IPS DF 4.7 (cell line): Measurements from ENCODE around the gene SH3BP5.

Experiments
- DNase-seq: peaks from one replicate; pipeline ENCODE4 v3.0.0-alpha.2; 2013; ENCODE audit warnings: low spot score; ENCODE audit errors: extremely low read depth

SH3BP5 gene

GRCh38 chr3:15325228-15325627, 7.2 kb downstream of the SH3BP5 start:
- no peak for DNase-seq

DNA sequence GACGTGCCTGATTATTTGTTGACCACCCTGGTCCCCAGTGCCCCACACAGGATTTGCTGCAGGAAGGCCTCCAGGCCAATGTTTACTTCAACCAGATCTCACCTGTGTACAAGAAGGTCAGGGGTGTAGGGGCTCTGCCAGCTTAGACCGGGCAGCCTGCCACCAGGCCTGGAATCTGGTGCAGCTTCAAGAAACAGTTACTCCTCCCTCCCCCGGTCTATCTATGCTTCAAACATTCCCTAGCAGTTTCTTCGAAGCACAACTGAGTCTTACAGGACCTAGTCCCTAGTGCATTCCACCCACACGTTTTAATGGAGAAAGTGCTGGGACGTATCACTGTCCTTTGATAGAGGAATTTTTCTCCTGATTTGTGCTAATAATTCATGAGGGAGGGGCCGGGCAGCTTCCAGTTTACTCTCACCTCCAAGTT, 8.0 kb downstream of the SH3BP5 start:
- DNase-seq = no peak

DNA sequence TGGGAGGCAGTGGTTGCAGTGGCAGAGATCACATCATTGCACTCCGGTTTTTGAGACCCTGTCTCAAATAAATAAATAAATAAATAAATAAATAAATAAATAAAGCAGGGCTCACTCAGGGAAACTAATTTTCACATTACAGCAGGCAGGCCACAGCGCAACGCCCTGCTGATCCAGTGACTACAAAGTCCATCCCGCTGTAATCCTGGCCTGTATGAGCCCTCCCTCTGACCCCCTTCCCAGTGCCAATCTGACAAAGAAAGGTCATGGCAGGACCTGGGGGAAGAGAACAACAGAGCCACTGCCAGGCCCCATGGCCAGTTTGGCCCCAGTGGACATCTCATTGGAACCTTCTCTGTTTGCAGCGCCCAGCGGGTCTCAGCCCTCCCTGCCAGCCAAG, 9.3 kb downstream of the SH3BP5 start:
- DNase-seq = no peak

- no peak for DNase-seq
Observed at GRCh38 chr3:15321349-15321748, 11.0 kb downstream of the SH3BP5 start.

GRCh38 chr3:15319575-15319974, 12.8 kb downstream of the SH3BP5 start:
- no peak for DNase-seq

GRCh38 chr3:15319136-15319535, 13.2 kb downstream of the SH3BP5 start:
- DNase-seq = no peak

DNA sequence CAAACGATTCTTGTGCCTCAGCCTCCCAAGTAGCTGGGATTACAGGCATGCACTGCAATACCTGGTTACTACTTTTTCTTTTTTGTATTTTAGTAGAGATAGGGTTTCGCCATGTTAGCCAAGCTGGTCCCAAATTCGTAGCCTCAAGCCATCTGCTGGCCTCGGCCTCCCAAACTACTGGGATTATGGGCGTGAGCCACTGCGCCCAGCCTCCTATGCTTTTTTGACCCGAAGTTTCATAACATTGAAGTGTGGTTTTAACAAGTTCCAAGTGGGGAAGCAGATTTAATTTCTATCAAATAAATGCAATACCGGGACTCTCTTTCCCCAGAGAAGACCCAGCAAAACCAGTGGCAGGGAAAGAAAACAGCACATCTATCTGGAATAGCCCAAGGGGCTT, 13.7 kb downstream of the SH3BP5 start:
- no peak for DNase-seq

GRCh38 chr3:15316998-15317435, 15.4 kb downstream of the SH3BP5 start:
- no peak for DNase-seq

GRCh38 chr3:15315003-15315402, 17.4 kb downstream of the SH3BP5 start:
- no peak for DNase-seq

GRCh38 chr3:15314276-15314675, 18.1 kb downstream of the SH3BP5 start:
- no peak for DNase-seq

DNA sequence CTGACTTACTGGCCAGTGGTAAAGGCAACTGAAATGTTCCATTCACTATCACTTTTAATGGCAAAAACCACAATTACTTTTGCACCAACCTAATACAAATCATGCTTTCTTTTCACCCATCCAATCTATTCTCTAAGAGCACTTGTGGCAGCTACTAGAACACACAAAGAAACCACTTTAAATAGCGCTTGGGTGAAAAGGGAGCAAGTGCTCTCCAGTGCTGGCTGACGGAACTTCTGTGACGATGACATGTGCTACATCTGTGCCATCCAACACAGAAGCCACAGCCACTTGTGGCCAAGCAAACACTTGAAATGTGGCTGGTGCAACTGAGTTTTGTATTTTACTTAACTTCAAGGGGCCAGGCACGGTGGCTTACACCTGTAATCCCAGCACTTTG, 18.9 kb downstream of the SH3BP5 start:
- DNase-seq = no peak

DNA sequence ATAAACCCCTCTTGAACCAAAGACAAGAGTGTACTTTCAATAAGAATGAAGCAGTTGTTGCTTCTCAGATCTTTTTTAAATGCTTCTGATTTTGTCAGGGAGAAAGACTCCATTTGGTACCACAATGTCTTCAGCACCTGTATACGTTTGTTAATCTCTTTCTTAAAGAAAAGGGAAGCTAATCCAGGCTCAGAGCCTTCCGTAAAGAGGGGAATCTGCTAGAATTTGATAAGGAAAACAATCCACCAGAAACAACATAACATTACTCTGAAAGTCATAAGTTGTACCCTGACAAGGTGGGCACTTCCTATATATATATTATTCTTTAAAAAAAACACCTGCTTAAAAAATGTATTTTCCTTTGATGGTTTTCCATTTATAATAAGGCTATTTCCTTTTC, 19.8 kb downstream of the SH3BP5 start:
- no peak for DNase-seq

DNA sequence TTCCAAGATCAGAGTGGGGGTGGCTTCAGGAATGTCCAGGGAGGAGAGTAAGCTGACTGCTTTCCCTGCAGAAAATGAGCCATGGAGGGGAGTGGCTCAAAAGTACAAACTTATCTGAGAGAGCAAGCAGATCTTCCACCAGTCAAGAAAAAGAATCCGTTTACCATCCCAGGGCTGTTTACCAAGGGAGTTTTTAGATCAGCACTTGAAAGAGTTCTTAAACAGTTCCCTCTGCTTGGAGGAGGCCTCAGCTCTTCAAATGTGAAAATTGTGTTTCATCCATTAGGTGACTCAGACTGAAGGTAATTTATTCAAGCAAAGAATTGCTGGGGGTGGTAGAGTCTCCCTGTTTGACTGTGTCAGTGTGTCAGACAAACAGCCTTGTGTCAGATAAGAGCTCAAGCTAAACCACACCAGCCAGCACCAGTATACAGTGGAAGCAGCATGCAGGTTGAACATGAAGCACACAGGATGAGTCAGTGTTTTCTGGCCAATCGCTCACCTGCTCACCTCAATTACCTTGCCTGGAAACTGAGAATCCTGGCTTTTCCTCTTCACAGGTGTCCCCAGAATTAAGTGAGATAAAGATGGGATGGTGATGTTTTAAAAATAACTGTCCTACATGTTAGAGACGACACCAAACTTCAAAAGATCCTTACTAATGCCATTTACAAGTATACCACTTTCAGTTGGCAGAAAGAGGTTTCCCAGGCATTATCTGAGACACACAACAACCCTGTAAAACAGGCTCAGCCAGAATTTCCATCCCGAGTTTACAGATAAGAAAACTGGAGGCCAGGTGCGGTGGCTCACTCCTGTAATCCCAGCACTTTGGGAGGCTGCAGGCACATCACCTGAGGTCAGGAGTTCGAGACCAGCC, 21.7 kb downstream of the SH3BP5 start:
- no peak for DNase-seq

GRCh38 chr3:15309662-15310335, 22.6 kb downstream of the SH3BP5 start:
- DNase-seq = no peak

DNA sequence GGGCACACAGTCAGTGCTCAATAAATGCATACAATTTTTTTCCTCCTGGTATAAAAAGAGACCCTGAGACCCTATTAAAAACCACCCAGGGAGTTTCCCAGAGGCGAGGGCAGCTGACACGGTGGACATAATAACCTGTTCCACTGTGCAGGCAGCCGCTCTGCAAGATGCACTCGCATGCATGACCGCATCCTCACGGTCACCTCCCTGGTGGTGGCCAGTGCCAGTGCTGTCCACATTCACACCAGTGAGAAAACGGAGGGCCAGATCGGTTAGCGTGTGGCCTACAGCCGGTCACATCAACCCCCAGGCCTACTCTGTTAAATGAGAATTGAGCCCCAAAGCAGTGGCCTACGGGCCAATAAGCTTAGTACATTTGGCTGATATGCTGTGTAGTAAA, 24.8 kb downstream of the SH3BP5 start:
- no peak for DNase-seq

DNA sequence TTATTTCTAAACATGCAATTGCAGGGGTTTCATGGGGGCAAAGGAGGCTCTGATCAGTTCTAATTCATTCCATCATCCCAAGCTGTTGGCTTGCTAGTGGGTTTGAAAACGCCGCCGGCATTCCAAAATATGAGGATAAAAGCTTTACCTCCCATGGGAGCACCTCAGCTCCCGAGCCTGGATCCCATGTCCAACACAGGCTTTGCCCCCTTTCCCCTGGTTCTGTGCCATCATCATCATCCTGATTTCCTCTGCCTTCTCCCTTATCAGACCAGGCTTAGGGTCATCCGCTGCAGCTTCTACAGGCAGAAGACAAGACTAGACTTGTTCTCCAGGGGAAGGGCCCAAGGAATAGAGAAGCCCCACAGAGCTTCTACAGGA, 25.4 kb downstream of the SH3BP5 start:
- no peak for DNase-seq

GRCh38 chr3:15305359-15305844, 27.0 kb downstream of the SH3BP5 start:
- no peak for DNase-seq

- no peak for DNase-seq
Observed at GRCh38 chr3:15303728-15304127, 28.7 kb downstream of the SH3BP5 start.

GRCh38 chr3:15303216-15303615, 29.2 kb downstream of the SH3BP5 start:
- DNase-seq = no peak

DNA sequence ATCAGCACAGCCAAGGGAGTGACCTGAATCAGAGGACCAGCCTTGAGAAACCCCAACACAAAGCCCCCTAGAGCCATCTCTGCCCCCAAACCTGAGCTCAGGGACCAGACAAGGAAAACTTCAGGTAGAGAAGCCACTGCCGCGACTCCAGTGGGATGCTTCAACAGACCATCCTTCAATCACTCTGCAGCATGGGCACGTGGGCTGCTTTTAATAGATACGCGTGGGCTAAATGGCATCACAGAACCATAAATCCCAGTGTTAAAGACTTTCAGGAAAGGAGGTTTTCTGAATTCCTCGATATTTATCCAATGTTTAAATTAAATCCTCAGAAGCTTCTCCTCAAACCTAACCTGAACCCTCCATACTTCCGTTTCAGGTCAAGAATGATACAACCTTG, 30.6 kb downstream of the SH3BP5 start:
- no peak for DNase-seq

- DNase-seq = no peak
Observed at GRCh38 chr3:15300323-15301078, 31.9 kb downstream of the SH3BP5 start.

DNA sequence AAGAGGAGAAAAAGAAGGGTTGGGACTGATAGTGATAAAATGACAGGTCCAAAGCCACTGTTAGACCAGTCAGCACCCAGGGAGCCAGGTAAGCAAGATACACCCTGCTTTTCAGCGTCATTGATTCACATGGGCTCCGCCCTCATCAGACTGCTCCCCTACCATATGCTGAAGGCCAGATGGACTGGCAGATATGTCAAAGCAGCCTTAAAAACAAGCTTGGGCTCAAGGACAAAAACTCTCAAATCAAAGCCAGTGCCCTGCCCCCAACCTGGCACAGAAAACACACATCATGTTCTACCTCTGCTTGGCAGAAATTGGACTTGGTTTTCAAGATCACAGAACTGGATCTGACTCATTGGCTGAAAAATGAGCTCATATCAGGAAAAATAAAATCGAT, 33.4 kb downstream of the SH3BP5 start:
- DNase-seq = no peak
